Esophagus squamous epithelium (tissue), 4 donors: Measurements from ENCODE around the gene CAVIN1.
"Not testable (repeated sequence)": the region's sequence is repeated elsewhere in the genome, so short reads cannot be mapped to it uniquely, and the experiment has no call there.

Experiments
- CTCF ChIP-seq, 6 experiments: fragments of 450-650 bp in 4 of 6; fragments of 200-600 bp in 2 of 6; sonication (generic) in 2 of 6; IDR thresholded peaks; one replicate each; pipeline ENCODE4 v1.5.1; 2016 to 2019; ENCODE audit warnings: antibody characterized with exemption in 6 of 6, mild to moderate bottlenecking in 4 of 6, moderate library complexity in 4 of 6
- POLR2A ChIP-seq, 4 donors: fragments of 450-650 bp; IDR thresholded peaks; one replicate each; pipeline ENCODE4 v1.6.1; 2017; ENCODE audit warnings: antibody characterized with exemption in 4 of 4, mild to moderate bottlenecking in 4 of 4, moderate library complexity in 3 of 4

- not testable (repeated sequence) for TF ChIP-seq POLR2A, CTCF (IDR thresholded peaks at IDR 0.05)
Observed at GRCh38 chr17:42400844-42401375, 22.1 kb downstream of the CAVIN1 start.
